CD4-positive, alpha-beta T cell treated with Interferon gamma for 1 hour (primary cell): Measurements from ENCODE around the gene SFXN2.
A peak's percentile ranks its signal among the peaks of the same experiment; 100 is the strongest.
"Not testable (repeated sequence)": the region's sequence is repeated elsewhere in the genome, so short reads cannot be mapped to it uniquely, and the experiment has no call there.

Experiments used
- DNase-seq: peaks from one replicate; pipeline ENCODE4 v3.0.0-alpha.2; 2020

SFXN2 gene

GRCh38 chr10:102723989-102724388, 9.6 kb downstream of the SFXN2 start:
- no peak for DNase-seq

GRCh38 chr10:102726274-102726673, 11.8 kb downstream of the SFXN2 start:
- no peak for DNase-seq

GRCh38 chr10:102727037-102727818, 12.8 kb downstream of the SFXN2 start:
- no peak for DNase-seq

GRCh38 chr10:102729029-102730026, 14.9 kb downstream of the SFXN2 start:
- DNase-seq: peak; percentile 56

GRCh38 chr10:102731222-102731800, 16.9 kb downstream of the SFXN2 start:
- no peak for DNase-seq

GRCh38 chr10:102732661-102733060, 18.2 kb downstream of the SFXN2 start:
- no peak for DNase-seq

GRCh38 chr10:102735065-102735562, 20.7 kb downstream of the SFXN2 start:
- DNase-seq: no peak

GRCh38 chr10:102738692-102739121, 24.3 kb downstream of the SFXN2 start:
- no peak for DNase-seq

GRCh38 chr10:102740229-102740628, 25.8 kb downstream of the SFXN2 start:
- no peak for DNase-seq

GRCh38 chr10:102741726-102742237, 27.3 kb downstream of the SFXN2 start:
- DNase-seq: no peak

GRCh38 chr10:102742313-102742712, 27.9 kb downstream of the SFXN2 start:
- not testable (repeated sequence) for DNase-seq

GRCh38 chr10:102743078-102743587, 28.7 kb downstream of the SFXN2 start:
- no peak for DNase-seq

- DNase-seq: peak; percentile 96
Observed at GRCh38 chr10:102743588-102744373, 29.3 kb downstream of the SFXN2 start, which contains the start of gene WBP1L. TSS of gene WBP1L (plus strand) at chr10:102743948. CDS start at chr10:102744054, 106 bp downstream.

GRCh38 chr10:102744374-102745051, 30.1 kb downstream of the SFXN2 start:
- DNase-seq: no peak

- no peak for DNase-seq
Observed at GRCh38 chr10:102745157-102745556, 30.7 kb downstream of the SFXN2 start.

GRCh38 chr10:102752266-102752930, 38.0 kb downstream of the SFXN2 start:
- no peak for DNase-seq

- DNase-seq: no peak
Observed at GRCh38 chr10:102752934-102753664, 38.7 kb downstream of the SFXN2 start.

- no peak for DNase-seq
Observed at GRCh38 chr10:102753718-102754117, 39.3 kb downstream of the SFXN2 start.

- no peak for DNase-seq
Observed at GRCh38 chr10:102757323-102757722, 42.9 kb downstream of the SFXN2 start.
